ENCODE data around the gene FADS2.
"Not testable (repeated sequence)": the region's sequence is repeated elsewhere in the genome, so short reads cannot be mapped to it uniquely, and the experiment has no call there.

FADS2 gene

GRCh38 chr11:61866231-61866957, 38.3 kb downstream of the FADS2 start:
- in situ Hi-C loops (cut with MboI; ENCODE audit: low sequenced_read_pairs): no loop called here

- in situ Hi-C loops (cut with MboI; ENCODE audit: low sequenced_read_pairs): no loop called here
Observed at GRCh38 chr11:61866958-61867343, 38.9 kb downstream of the FADS2 start.

DNA sequence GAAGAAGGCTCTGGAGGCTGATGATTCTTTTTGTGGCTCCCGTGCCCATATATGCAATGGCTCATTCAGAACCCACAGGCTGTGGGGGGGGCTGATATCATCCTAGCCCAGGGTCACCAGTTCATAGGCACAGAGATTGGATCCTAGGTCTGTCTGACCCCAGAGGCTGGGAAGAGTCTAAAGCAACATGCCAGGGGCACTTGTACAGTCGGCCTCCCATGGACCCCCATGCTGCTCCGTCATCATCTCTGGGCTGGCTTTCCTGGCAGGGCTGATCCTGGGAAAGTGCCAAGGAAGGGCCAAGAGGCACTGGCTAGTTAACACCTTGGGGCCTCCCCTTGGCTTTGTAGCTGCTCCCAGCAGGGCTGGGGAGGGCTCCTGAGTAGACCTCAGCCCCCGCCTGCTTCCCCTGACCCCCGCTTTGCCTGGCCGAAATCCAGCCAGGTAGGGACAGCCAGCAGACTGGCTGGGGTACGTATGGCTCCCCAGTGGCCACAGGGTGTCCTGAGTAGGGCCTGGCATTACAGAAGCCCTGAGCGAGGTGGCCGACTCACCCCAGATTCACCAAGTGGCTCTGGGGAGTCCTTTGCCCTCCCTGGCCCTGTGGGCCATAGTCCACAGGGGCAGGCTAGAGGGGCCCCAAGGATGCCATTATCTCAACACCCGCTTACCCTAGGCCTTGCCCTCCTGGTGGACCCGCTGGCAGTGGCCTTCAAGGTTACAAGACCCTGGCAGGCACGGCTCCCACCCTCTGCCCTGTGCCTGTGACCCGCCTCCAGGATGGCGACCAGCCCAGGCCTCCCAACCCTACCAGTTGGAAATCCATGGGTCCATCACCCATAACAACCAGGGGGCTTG, 40.7 kb downstream of the FADS2 start:
- in situ Hi-C loops (cut with MboI; ENCODE audit: low sequenced_read_pairs): no loop called here

DNA sequence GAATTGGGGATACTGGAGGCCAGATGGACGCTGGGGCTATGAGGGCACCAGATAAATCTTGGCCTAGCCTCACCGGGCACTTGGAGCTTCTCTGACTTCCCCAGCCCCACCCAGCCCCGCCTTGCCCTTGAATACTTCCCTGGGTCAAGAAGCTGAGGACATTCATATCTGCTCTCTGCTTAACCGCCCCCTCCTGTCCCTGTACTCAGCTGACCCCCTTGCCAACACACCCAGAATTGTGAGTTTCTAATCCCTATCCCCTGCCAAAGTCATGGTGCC, 41.3 kb downstream of the FADS2 start:
- in situ Hi-C loops (cut with MboI; ENCODE audit: low sequenced_read_pairs): no loop called here

DNA sequence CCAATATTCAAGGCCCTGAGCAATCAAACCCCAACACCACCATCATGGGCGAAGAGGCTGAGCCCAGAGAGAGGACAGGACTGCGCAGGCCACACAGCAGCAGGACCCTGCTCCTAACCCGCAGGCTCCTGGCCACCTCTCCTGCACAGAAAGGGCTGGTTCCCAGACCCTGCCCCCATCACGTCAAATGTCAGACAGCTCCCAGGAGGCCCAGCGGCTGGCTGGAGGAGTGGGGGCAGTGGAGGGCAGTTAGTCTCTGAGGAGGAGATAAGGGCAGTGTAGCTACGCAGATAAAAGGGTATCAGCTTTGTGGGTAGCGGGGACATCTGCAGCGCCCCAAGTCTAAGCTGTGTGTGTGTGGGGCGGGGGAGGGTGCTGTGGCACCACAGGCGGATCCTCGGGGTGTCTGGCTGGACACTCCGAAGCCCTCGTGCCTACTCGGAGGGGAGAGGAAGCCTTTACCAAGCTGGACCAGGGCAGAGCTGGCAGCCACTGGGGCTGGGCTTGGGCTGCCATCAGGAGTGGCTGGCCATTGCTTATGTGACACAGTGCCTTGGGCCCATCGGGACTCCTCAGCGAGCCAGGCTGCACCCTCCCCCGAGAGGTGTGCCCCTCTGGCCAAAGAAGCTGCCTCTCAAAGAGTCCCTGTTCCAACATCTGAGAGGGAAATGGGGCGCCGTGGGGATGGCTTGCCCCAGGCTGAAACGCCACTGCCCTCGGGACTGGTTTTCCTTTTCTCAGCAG, 41.8 kb downstream of the FADS2 start:
- in situ Hi-C loops (cut with MboI; ENCODE audit: low sequenced_read_pairs): no loop called here

GRCh38 chr11:61870541-61871031, 42.5 kb downstream of the FADS2 start:
- in situ Hi-C loops (cut with MboI; ENCODE audit: low sequenced_read_pairs): no loop called here

DNA sequence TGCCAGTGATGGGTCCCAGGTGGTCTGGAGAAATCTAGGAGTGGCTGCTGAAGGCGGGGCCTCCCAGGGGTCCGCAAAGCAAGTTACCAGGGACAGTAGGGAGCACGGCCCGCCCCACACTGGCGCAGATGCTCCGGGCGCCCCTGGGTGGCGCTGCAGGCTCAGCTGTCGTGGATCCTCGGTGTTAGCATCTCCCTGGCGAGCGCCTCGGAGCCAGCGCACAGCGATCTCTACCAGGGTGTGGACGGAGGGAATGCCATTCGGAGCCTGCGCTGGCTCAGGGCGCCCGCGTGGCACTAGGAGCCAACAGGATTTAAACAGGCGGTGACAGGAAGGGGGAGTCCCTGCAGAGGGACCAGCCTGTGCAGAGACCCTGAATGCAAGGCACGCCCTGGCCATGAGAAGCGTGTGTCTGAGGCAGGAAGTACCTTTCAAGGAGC, 43.1 kb downstream of the FADS2 start:
- in situ Hi-C loops (cut with MboI; ENCODE audit: low sequenced_read_pairs): no loop called here

- in situ Hi-C loops (cut with MboI; ENCODE audit: low sequenced_read_pairs): no loop called here
Observed at GRCh38 chr11:61872935-61873565, 45.0 kb downstream of the FADS2 start.

- in situ Hi-C loops (cut with MboI; ENCODE audit: low sequenced_read_pairs): no loop called here
Observed at GRCh38 chr11:61873588-61874376, 45.7 kb downstream of the FADS2 start.

GRCh38 chr11:61874377-61874809, 46.3 kb downstream of the FADS2 start:
- in situ Hi-C loops (cut with MboI; ENCODE audit: low sequenced_read_pairs): no loop called here

DNA sequence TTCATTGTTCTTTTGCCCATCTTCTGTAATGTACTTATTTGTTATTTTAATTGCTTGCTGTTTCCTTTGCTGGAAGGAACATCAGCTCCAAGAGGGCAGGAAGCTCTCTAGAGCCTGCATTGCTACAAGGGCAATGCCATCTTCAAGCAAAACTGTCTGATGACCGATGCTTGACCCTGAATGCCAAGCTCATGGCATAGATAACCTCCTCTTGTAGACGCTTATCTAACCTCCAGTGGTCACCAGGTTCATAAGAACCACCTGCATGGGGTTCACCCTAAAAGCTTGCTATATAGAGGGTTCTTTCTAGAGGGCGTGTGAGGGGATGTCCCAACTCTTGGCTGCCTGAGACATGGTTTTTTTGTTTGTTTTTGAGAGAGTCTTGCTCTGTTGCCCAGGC, 46.8 kb downstream of the FADS2 start:
- in situ Hi-C loops (cut with MboI; ENCODE audit: low sequenced_read_pairs): no loop called here

- in situ Hi-C loops (cut with MboI; ENCODE audit: low sequenced_read_pairs): no loop called here
Observed at GRCh38 chr11:61875698-61876097, 47.6 kb downstream of the FADS2 start.

GRCh38 chr11:61879152-61879551, 51.1 kb downstream of the FADS2 start:
- in situ Hi-C loops (cut with MboI; ENCODE audit: low sequenced_read_pairs): no loop called here

DNA sequence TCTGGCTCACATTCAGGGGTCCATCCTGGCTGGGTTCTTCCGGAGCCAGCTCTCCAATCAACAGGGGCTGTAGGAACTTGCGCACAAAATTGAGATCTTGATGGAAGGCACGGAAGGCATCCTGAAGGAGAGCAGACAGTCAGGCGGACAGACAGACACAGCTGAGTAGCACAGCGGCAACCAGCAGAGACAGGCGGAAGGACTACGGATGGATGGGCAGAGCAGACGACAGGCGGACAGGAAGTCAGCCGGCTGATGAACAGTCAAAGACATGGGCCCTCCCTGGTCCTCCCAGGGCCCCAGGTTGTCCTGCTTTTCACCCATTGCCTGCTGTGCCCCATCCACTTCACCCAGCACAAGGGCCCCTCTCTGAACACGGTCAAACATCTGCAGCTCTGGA, 51.9 kb downstream of the FADS2 start:
- in situ Hi-C loops (cut with MboI; ENCODE audit: low sequenced_read_pairs): no loop called here

DNA sequence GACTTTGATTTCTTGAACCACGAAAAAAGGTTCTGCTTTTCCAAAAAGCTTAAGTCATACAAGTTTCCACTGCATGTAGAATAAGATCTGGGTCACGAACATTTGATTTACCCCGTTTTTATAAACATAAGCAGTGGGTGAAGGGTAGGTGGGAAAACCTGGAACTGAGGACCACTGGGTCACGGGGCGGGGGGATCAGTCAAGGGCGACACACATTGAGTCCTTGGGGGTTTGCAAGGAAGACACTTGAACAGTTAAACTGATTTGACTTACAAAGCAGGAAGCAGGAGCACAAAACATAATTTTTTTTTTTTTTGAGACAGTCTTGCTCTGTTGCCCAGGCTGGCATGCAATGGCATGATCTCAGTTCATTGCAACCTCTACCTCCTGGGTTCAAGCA, 52.4 kb downstream of the FADS2 start:
- in situ Hi-C loops (cut with MboI; ENCODE audit: low sequenced_read_pairs): no loop called here

- in situ Hi-C loops (cut with MboI; ENCODE audit: low sequenced_read_pairs): no loop called here
Observed at GRCh38 chr11:61881397-61881796, 53.3 kb downstream of the FADS2 start.

- in situ Hi-C loops (cut with MboI; ENCODE audit: low sequenced_read_pairs): not testable (repeated sequence)
Observed at GRCh38 chr11:61882267-61882666, 54.2 kb downstream of the FADS2 start.

GRCh38 chr11:61882879-61883278, 54.8 kb downstream of the FADS2 start:
- in situ Hi-C loops (cut with MboI; ENCODE audit: low sequenced_read_pairs): no loop called here

DNA sequence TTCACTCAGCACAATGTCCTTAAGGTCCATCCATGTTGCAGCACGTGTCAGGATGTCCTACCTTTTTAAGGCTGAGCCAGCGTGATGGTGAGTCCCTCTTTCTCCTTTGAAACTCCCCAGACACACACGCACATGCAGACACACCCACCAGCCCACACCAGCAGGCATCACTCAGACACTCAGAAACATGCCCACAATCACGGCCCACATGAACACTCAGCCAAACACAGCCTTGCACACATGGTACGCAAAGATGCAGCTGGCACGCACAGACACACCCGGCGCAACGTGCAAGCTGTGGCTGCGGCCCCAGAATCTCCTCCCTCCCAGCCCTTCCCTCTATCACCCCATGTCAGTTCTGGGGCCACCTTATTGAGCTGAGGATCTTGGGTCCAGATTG, 55.2 kb downstream of the FADS2 start:
- in situ Hi-C loops (cut with MboI; ENCODE audit: low sequenced_read_pairs): no loop called here

GRCh38 chr11:61883947-61884346, 55.8 kb downstream of the FADS2 start:
- in situ Hi-C loops (cut with MboI; ENCODE audit: low sequenced_read_pairs): no loop called here

Data from HL-60/S4 treated with phorbol 12-myristate 13-acetate at 8.2 ng/mL for 4 days and 3 days (cell line).